22Rv1 (cell line): ENCODE measurements around the gene WDFY4.

Experiments
- H3K27ac ChIP-seq: fragments of 450-650 bp; 2 replicates; pipeline ENCODE4 v1.5.1; 2017
- CTCF ChIP-seq: fragments of 450-650 bp; IDR thresholded peaks from 2 replicates; pipeline ENCODE4 v1.5.1; 2017; ENCODE audit warnings: mild to moderate bottlenecking
- ZFX ChIP-seq: fragments of 450-650 bp; IDR thresholded peaks from 2 replicates; pipeline ENCODE4 v1.6.1; 2017; ENCODE audit warnings: antibody characterized with exemption, borderline replicate concordance

Gene WDFY4

GRCh38 chr10:48772059-48772458, 87.4 kb downstream of the WDFY4 start:
- TF ChIP-seq CTCF: no peak
- TF ChIP-seq ZFX: no peak
- H3K27ac ChIP-seq: no peak overlapping the region

GRCh38 chr10:48773580-48773979, 88.9 kb downstream of the WDFY4 start:
- H3K27ac ChIP-seq: no peak overlapping the region
- TF ChIP-seq ZFX (no peak), CTCF (no peak)

DNA sequence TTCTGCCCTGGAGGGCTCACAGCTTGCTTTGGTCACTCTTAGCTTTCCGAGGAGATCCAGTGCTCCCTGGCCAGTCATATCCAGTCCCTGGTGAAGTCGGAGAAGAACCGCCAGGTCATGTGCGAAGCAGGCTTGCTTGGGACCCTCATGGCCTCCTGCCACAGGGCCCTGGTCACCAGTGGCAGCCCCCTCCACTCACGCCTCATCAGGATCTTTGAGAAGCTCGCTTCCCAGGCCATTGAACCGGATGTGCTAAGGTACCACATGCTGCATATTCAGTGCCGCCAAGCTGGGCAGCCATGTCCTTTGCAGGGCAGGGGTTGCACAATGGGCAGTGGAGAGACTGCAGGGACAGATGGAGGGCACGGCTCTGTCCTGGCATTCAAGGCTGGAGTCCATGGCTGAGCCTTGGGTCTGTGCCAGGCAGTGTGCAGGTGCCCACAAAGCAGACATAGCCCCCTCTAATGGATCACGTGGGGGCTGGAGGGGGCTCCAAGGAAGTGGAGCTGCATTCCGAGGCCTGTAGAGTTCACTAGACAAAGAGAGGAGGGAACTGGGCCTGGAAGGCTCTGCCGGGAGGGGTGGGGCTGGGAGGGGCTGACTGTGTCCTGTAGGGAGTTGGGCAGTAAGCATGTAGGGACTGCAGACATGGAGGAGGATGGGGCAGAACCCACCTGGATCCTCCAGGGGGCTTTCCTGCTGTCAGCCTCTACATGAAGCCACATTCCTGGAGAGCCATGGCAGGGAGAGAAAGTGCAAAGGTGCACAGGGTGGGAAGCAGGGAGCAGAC, 89.9 kb downstream of the WDFY4 start:
- H3K27ac ChIP-seq: no peak overlapping the region
- no peak for TF ChIP-seq CTCF
- TF ChIP-seq ZFX: no peak

DNA sequence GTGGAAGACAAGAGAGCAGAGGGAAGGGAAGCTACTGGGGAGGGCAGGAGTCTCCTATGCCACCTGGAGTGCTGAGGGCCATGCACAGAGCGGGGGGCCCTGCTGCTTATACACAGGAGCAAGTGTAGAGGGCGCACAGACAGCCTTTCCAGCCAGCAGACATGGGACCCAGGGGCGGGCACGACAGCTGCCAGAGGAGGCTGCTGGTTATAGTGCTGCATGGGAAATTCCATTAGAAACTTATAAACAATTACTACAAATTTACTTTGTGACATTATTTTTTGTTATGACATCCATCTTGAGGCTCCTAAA, 90.5 kb downstream of the WDFY4 start:
- no peak overlapping the region for H3K27ac ChIP-seq
- TF ChIP-seq ZFX: no peak
- no peak for TF ChIP-seq CTCF

GRCh38 chr10:48776005-48776522, 91.4 kb downstream of the WDFY4 start:
- no peak overlapping the region for H3K27ac ChIP-seq
- TF ChIP-seq ZFX (no peak), CTCF (no peak)

DNA sequence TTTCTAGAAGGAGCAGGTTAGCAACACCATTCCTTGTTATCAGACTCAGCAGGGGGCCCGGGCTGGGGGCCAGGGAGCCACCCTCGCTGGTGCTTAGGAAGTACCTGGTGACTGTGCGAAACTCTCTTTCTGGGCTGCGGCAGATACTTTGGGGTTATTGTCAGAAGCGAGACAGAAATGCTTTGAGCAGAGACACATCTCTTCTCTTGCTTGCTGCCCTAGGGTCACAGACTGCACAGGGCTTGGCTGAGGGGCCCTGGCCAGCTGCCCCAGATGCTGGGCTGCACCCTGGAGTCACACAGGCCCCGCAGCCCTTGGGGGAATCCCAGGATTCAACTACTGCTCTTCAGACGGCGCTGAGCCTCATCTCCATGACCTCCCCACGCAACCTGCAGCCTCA, 91.9 kb downstream of the WDFY4 start:
- TF ChIP-seq CTCF: no peak
- TF ChIP-seq ZFX: no peak
- H3K27ac ChIP-seq: no peak overlapping the region

DNA sequence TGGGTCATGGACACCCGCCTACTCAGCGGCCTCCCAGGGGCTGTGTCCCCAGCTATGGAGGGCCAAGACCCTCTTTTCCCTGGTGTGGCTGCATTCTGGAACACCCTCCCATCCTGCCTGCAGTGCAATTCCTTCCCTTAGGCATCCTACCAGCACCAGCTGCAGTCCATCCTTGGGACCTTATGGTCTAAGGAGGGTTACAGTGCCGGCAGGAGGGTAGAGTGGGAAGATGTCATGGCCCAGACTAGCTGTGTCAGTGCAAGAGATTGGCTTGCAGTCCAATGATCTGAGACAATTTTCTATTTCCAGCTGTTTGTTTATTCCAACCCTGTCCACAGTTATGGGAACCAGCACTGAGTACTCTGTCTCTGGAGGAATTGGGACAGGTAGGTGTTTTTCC, 92.4 kb downstream of the WDFY4 start:
- TF ChIP-seq CTCF (no peak), ZFX (no peak)

More for the DNA sequence above, 92.4 kb downstream of the WDFY4 start:
- H3K27ac ChIP-seq: no peak overlapping the region
